Hematopoietic multipotent progenitor cell treated with erythropoietin and hydrocortisone succinate and interleukin-3 and kit ligand, for 6 days (in vitro differentiated cells): ENCODE measurements around the gene RNF125.
A peak's percentile ranks its signal among the peaks of the same experiment; 100 is the strongest.

ENCODE experiments used
- DNase-seq: peaks from one replicate; pipeline ENCODE4 v3.0.0-alpha.2; 2015

Gene RNF125

GRCh38 chr18:32091724-32092421, 73.2 kb downstream of the RNF125 start, which contains the start of gene RNF138:
Gene RNF138 (plus strand): TSS chr18:32091874. CDS start chr18:32092777, 903 bp downstream.
- peak; percentile 92 for DNase-seq

- DNase-seq, result peak; percentile 98
These were observed 73.9 kb downstream of the RNF125 start for GRCh38 chr18:32092422-32093101.

- DNase-seq, result peak; percentile 49
These were observed 74.5 kb downstream of the RNF125 start for GRCh38 chr18:32093102-32093511.

- peak; percentile 84 for DNase-seq
These were observed 74.9 kb downstream of the RNF125 start for GRCh38 chr18:32093523-32093922.

- DNase-seq, result no peak
These were observed 76.7 kb downstream of the RNF125 start for GRCh38 chr18:32095192-32095899.

- no peak for DNase-seq
These were observed 77.2 kb downstream of the RNF125 start for GRCh38 chr18:32095900-32096229.

GRCh38 chr18:32096946-32097345, 78.3 kb downstream of the RNF125 start:
- DNase-seq, result peak; percentile 20

GRCh38 chr18:32104516-32104915, 85.9 kb downstream of the RNF125 start:
- DNase-seq, result no peak

GRCh38 chr18:32110005-32110404, 91.4 kb downstream of the RNF125 start:
- DNase-seq, result no peak

- DNase-seq, result no peak
These were observed 93.1 kb downstream of the RNF125 start for GRCh38 chr18:32111706-32112105.

GRCh38 chr18:32112826-32113225, 94.2 kb downstream of the RNF125 start:
- no peak for DNase-seq

GRCh38 chr18:32114293-32114942, 95.8 kb downstream of the RNF125 start:
- DNase-seq, result no peak

GRCh38 chr18:32122039-32122438, 103.4 kb downstream of the RNF125 start:
- peak; percentile 48 for DNase-seq
